Measurements from ENCODE around the gene TSSK3. TPM values are rescaled to one million over a fixed set of nuclear protein-coding genes. Genes with fewer than 3 reads are reported as not detected.

The TSSK3 gene
- total RNA-seq, 2 experiments from 2014 or later, result 0.21 TPM; not detected in 1

- peaks cover 5% of the 10 kb centered on the region for H3K4me1 Mint-ChIP-seq (ENCODE audit: low read depth)
- DNase-seq, result no peak
- H3K27ac Mint-ChIP-seq, result no peak overlapping the region
- ATAC-seq, result no peak
- H3K27me3 Mint-ChIP-seq (ENCODE audit: low read depth), result peaks cover 6% of the 10 kb centered on the region
- POLR2A ChIA-PET, result interaction anchor here (0.6 to 1.2 kb wide), 2 partner anchors 70 to 978 kb away, joined by 3 read pairs; no protein-coding TSS in a partner anchor
- no peaks in the 10 kb centered on the region for H3K36me3 Mint-ChIP-seq (ENCODE audit: low read depth)
- CTCF ChIA-PET, result interaction anchor here (0.7 to 2.3 kb wide), 3 partner anchors 8 to 191 kb away, joined by 3 to 8 read pairs (median 5); no protein-coding TSS in a partner anchor
- H3K9me3 Mint-ChIP-seq (ENCODE audit: insufficient read depth), result no peaks in the 10 kb centered on the region
- no peak overlapping the region for H3K4me3 Mint-ChIP-seq
Measured at GRCh38 chr1:32405672-32406467, 43.5 kb downstream of the TSSK3 start.

- H3K27ac Mint-ChIP-seq, result no peak overlapping the region
- ATAC-seq (no peak), DNase-seq (no peak)
- no peak overlapping the region for H3K4me3 Mint-ChIP-seq
- H3K9me3 Mint-ChIP-seq (ENCODE audit: insufficient read depth), result no peaks in the 10 kb centered on the region
- no peaks in the 10 kb centered on the region for H3K36me3 Mint-ChIP-seq (ENCODE audit: low read depth)
- peaks cover 4% of the 10 kb centered on the region for H3K4me1 Mint-ChIP-seq (ENCODE audit: low read depth)
- CTCF ChIA-PET, result interaction anchor here (2.3 kb wide), 1 partner anchor 192 kb away, joined by 5 read pairs; no protein-coding TSS in a partner anchor
- POLR2A ChIA-PET, result no interaction called here
- H3K27me3 Mint-ChIP-seq (ENCODE audit: low read depth), result peaks cover 10% of the 10 kb centered on the region
Measured at GRCh38 chr1:32406629-32407111, 44.3 kb downstream of the TSSK3 start.

- no peaks in the 10 kb centered on the region for H3K36me3 Mint-ChIP-seq (ENCODE audit: low read depth)
- H3K27me3 Mint-ChIP-seq (ENCODE audit: low read depth), result peaks cover 19% of the 10 kb centered on the region
- H3K9me3 Mint-ChIP-seq (ENCODE audit: insufficient read depth), result no peaks in the 10 kb centered on the region
- H3K4me3 Mint-ChIP-seq, result no peak overlapping the region
- DNase-seq (no peak), ATAC-seq (no peak)
- H3K27ac Mint-ChIP-seq, result no peak overlapping the region
- ChIA-PET POLR2A (no interaction called here), CTCF (interaction anchor here (0.7 to 1.8 kb wide), 3 partner anchors 10 to 196 kb away, joined by 3 to 6 read pairs (median 4); no protein-coding TSS in a partner anchor)
- H3K4me1 Mint-ChIP-seq (ENCODE audit: low read depth), result peaks cover 7% of the 10 kb centered on the region
Measured at GRCh38 chr1:32411261-32411660, 48.9 kb downstream of the TSSK3 start.

GRCh38 chr1:32413507-32414185 is 51.3 kb downstream of the TSSK3 start:
- ATAC-seq (peak; percentile 84), DNase-seq (peak; percentile 85)
- H3K4me1 Mint-ChIP-seq (ENCODE audit: low read depth), result peaks cover 3% of the 10 kb centered on the region
- no peaks in the 10 kb centered on the region for H3K36me3 Mint-ChIP-seq (ENCODE audit: low read depth)
- no peaks in the 10 kb centered on the region for H3K9me3 Mint-ChIP-seq (ENCODE audit: insufficient read depth)
- H3K27ac Mint-ChIP-seq, result peak overlapping the region; percentile 0
- POLR2A ChIA-PET, result no interaction called here
- no peak overlapping the region for H3K4me3 Mint-ChIP-seq
- H3K27me3 Mint-ChIP-seq (ENCODE audit: low read depth), result peaks cover 32% of the 10 kb centered on the region
- CTCF ChIA-PET, result interaction anchor here (0.6 to 4.6 kb wide), 7 partner anchors 9 to 341 kb away, joined by 3 to 40 read pairs (median 3); partner anchors contain the start of gene TMEM39B

Other genes starting within 250 kb of the TSSK3 start
- gene TXLNA, start 182.9 kb upstream of the TSSK3 start, total RNA-seq, result 10 to 100 TPM; 79.7 to 79.8 TPM
- 10 to 100 TPM; 71.4 to 72.8 TPM for gene CCDC28B, start 161.9 kb upstream of the TSSK3 start, total RNA-seq
- 1 to 10 TPM; 6.1 to 6.3 TPM for gene IQCC, start 156.9 kb upstream of the TSSK3 start, total RNA-seq
- gene DCDC2B, start 153.4 kb upstream of the TSSK3 start, total RNA-seq, result not detected
- gene TMEM234, start 140.2 kb upstream of the TSSK3 start, total RNA-seq, result 10 to 100 TPM; 10.6 TPM
- 100 to 1,000 TPM; 194 to 196 TPM for gene EIF3I, start 140.1 kb upstream of the TSSK3 start, total RNA-seq
- under 1 TPM; 0.78 to 0.90 TPM for gene FAM167B, start 115.3 kb upstream of the TSSK3 start, total RNA-seq
- gene LCK, start 111.3 kb upstream of the TSSK3 start, total RNA-seq, result 100 to 1,000 TPM; 464 to 488 TPM
- gene HDAC1, start 70.5 kb upstream of the TSSK3 start, total RNA-seq, result 100 to 1,000 TPM; 219 to 227 TPM
- 10 to 100 TPM; 23.1 to 26.1 TPM for gene MARCKSL1, start 26.3 kb upstream of the TSSK3 start, total RNA-seq
- 1 to 10 TPM; 2.6 to 3.2 TPM for gene FAM229A, start 54 bp upstream of the TSSK3 start, total RNA-seq
- gene BSDC1, start 31.9 kb downstream of the TSSK3 start, total RNA-seq, result 10 to 100 TPM; 37.3 to 38.5 TPM
- not detected for gene ZBTB8B, start 102.5 kb downstream of the TSSK3 start, total RNA-seq
- under 1 TPM; 0.11 to 0.18 TPM for gene ZBTB8A, start 176.9 kb downstream of the TSSK3 start, total RNA-seq